ENCODE data around the gene TEX101. TPM values are rescaled to one million over a fixed set of nuclear protein-coding genes. Genes with fewer than 3 reads are reported as not detected.
"Not testable (repeated sequence)": the region's sequence is repeated elsewhere in the genome, so short reads cannot be mapped to it uniquely, and the experiment has no call there.

The TEX101 gene
- total RNA-seq, 1 experiment from 2014 or later: not detected

DNA sequence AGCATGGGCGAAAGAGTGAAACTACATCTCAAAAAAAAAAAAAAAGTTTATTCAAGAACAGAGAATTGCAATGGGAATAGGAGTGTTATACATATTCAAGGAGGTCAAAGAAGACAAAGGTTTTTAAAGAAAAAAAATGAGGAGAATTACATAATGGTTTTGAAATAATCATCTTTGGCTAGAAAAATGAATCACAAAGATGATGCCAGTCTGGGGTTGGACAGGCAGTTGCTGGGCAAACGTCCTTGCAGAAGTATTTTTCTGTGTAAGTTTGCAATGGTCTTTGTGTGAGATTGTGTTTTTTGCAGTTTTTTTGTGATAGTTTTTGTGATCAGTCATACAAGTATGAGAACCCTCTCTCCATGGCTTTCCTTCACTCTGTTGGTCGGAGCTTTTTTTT lies 27.0 kb downstream of the TEX101 start:
- Histone ChIP-seq H3K14ac (ENCODE audit: insufficient read depth, low read length) (no peak overlapping the region), H2BK120ac (ENCODE audit: low read depth, low read length, poor library complexity, severe bottlenecking) (no peak overlapping the region), H3K79me2 (ENCODE audit: insufficient read depth, low read length) (no peaks in the 10 kb centered on the region), H3K23me2 (ENCODE audit: insufficient read length, low read depth, low read length, poor library complexity, severe bottlenecking) (no peaks in the 10 kb centered on the region), H2BK15ac (ENCODE audit: low read depth, low read length) (no peak overlapping the region), H4K91ac (ENCODE audit: insufficient read length, low read depth, low read length) (no peak overlapping the region), H3K18ac (ENCODE audit: insufficient read length, low read depth, low read length) (no peak overlapping the region), H2BK5ac (ENCODE audit: insufficient read length, low read length) (no peak overlapping the region), H4K5ac (ENCODE audit: insufficient read length, low read depth, low read length) (no peak overlapping the region), H3K4ac (ENCODE audit: low read depth, low read length) (no peak overlapping the region), H3K4me2 (ENCODE audit: insufficient read depth, insufficient read length, low read length) (no peak overlapping the region), H2BK12ac (ENCODE audit: insufficient read length, low read depth, low read length) (no peak overlapping the region), H4K20me1 (ENCODE audit: control insufficient read depth, insufficient read depth, insufficient read length) (no peaks in the 10 kb centered on the region), H3K79me1 (ENCODE audit: insufficient read depth, low read depth, low read length, poor library complexity, severe bottlenecking) (no peaks in the 10 kb centered on the region), H3T11ph (ENCODE audit: low read length) (no peak overlapping the region), H2AFZ (ENCODE audit: low read length) (no peak overlapping the region), H3K4me1 (ENCODE audit: insufficient read depth, low read length) (no peaks in the 10 kb centered on the region), H3K9me3 (ENCODE audit: control insufficient read depth, low read depth, low read length) (no peaks in the 10 kb centered on the region), H3K27me3 (ENCODE audit: insufficient read depth, low read length) (no peaks in the 10 kb centered on the region), H3K9ac (ENCODE audit: extremely low read depth, insufficient read length, low read length) (no peak overlapping the region), H4K8ac (replicated peaks; ENCODE audit: insufficient read length, low read depth, low read length) (no peak overlapping the region), H3K56ac (ENCODE audit: insufficient read length, low read depth, low read length) (no peak overlapping the region), H2BK20ac (ENCODE audit: low read depth, low read length, poor library complexity, severe bottlenecking) (no peak overlapping the region), H3K23ac (ENCODE audit: insufficient read length, low read depth, low read length) (no peak overlapping the region), H2AK5ac (ENCODE audit: insufficient read length, low read length) (no peak overlapping the region), H3K27ac (ENCODE audit: insufficient read length, low read depth, low read length) (no peak overlapping the region)
- peaks cover 21% of the 10 kb centered on the region for H3K27me3 Mint-ChIP-seq (ENCODE audit: low read depth)
- H3K4me3 Mint-ChIP-seq: no peak overlapping the region
- peaks cover 0 to 12% of the 10 kb centered on the region in 2 experiments; a peak in 3 of 5 replicates for H3K9me3 Mint-ChIP-seq
- TF ChIP-seq, protein P1, sequence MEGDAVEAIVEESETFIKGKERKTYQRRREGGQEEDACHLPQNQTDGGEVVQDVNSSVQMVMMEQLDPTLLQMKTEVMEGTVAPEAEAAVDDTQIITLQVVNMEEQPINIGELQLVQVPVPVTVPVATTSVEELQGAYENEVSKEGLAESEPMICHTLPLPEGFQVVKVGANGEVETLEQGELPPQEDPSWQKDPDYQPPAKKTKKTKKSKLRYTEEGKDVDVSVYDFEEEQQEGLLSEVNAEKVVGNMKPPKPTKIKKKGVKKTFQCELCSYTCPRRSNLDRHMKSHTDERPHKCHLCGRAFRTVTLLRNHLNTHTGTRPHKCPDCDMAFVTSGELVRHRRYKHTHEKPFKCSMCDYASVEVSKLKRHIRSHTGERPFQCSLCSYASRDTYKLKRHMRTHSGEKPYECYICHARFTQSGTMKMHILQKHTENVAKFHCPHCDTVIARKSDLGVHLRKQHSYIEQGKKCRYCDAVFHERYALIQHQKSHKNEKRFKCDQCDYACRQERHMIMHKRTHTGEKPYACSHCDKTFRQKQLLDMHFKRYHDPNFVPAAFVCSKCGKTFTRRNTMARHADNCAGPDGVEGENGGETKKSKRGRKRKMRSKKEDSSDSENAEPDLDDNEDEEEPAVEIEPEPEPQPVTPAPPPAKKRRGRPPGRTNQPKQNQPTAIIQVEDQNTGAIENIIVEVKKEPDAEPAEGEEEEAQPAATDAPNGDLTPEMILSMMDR (conservative IDR thresholded peaks at IDR 0.05): no peak
- no peaks in the 10 kb centered on the region for H3K36me3 Mint-ChIP-seq (ENCODE audit: insufficient read depth in 1 of 3, low read depth in 3 of 3)
- no peak for DNase-seq
- H3K27ac Mint-ChIP-seq: no peak overlapping the region
- H3K4me1 Mint-ChIP-seq: peaks cover 5 to 7% of the 10 kb centered on the region in 2 experiments
- no CpG with 5 or more reads among the region's 3 CpGs for WGBS (ENCODE audit: extremely low coverage, insufficient read length, low lambda C conversion rate)

DNA sequence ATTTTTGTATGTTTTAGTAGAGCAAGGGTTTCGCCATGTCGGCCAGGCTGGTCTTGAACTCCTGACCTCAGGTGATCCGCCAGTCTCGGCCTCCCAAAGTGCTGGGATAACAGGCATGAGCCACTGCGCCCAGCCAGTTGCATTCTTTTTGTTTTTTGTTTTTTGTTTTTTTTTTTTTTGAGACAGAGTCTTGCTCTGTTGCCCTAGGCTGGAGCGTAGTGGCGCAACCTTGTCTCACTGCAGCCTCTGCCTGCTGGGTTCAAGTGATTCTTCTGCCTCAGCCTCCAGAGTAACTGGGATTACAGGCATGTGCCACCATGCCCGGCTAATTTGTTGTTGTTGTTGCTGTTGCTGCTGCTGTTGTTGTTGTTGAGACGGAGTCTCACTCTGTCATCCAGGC lies 29.4 kb downstream of the TEX101 start:
- H3K4me1 Mint-ChIP-seq; H3K4me2 ChIP-seq (ENCODE audit: insufficient read depth, insufficient read length, low read length); H3K9me3 ChIP-seq (ENCODE audit: control insufficient read depth, low read depth, low read length); H3K4ac ChIP-seq (ENCODE audit: low read depth, low read length); H4K5ac ChIP-seq (ENCODE audit: insufficient read length, low read depth, low read length); H2AFZ ChIP-seq (ENCODE audit: low read length); H2BK5ac ChIP-seq (ENCODE audit: insufficient read length, low read length); H3K9ac ChIP-seq (ENCODE audit: extremely low read depth, insufficient read length, low read length); H3K23ac ChIP-seq (ENCODE audit: insufficient read length, low read depth, low read length); H2BK120ac ChIP-seq (ENCODE audit: low read depth, low read length, poor library complexity, severe bottlenecking); H4K20me1 ChIP-seq (ENCODE audit: control insufficient read depth, insufficient read depth, insufficient read length); H2BK20ac ChIP-seq (ENCODE audit: low read depth, low read length, poor library complexity, severe bottlenecking); H3K79me1 ChIP-seq (ENCODE audit: insufficient read depth, low read depth, low read length, poor library complexity, severe bottlenecking); H3K27me3 ChIP-seq (ENCODE audit: insufficient read depth, low read length); H3K14ac ChIP-seq (ENCODE audit: insufficient read depth, low read length); H3K56ac ChIP-seq (ENCODE audit: insufficient read length, low read depth, low read length); H3K27ac Mint-ChIP-seq; H3K4me3 Mint-ChIP-seq; DNase-seq; H4K8ac ChIP-seq (replicated peaks; ENCODE audit: insufficient read length, low read depth, low read length); H2AK5ac ChIP-seq (ENCODE audit: insufficient read length, low read length); H3K27ac ChIP-seq (ENCODE audit: insufficient read length, low read depth, low read length); H2BK12ac ChIP-seq (ENCODE audit: insufficient read length, low read depth, low read length); H4K91ac ChIP-seq (ENCODE audit: insufficient read length, low read depth, low read length); H2BK15ac ChIP-seq (ENCODE audit: low read depth, low read length); H3K36me3 Mint-ChIP-seq (ENCODE audit: insufficient read depth in 1 of 3, low read depth in 3 of 3); H3K4me1 ChIP-seq (ENCODE audit: insufficient read depth, low read length); H3K18ac ChIP-seq (ENCODE audit: insufficient read length, low read depth, low read length); H3K23me2 ChIP-seq (ENCODE audit: insufficient read length, low read depth, low read length, poor library complexity, severe bottlenecking); H3K79me2 ChIP-seq (ENCODE audit: insufficient read depth, low read length); H3T11ph ChIP-seq (ENCODE audit: low read length): not testable (repeated sequence)
- Mint-ChIP-seq H3K27me3 (ENCODE audit: low read depth) (peaks cover 24% of the 10 kb centered on the region), H3K9me3 (peaks cover 0 to 12% of the 10 kb centered on the region in 2 experiments; a peak in 3 of 5 replicates)
- no CpG with 5 or more reads among the region's 9 CpGs for WGBS (ENCODE audit: extremely low coverage, insufficient read length, low lambda C conversion rate)

Measured in H9 (cell line).